Aorta (tissue), 5 donors: ENCODE data around the gene DTX2. TPM values are rescaled to one million over a fixed set of nuclear protein-coding genes. Genes with fewer than 3 reads are reported as not detected.
A peak's percentile ranks its signal among the peaks of the same experiment; 100 is the strongest.
"Not testable (repeated sequence)": the region's sequence is repeated elsewhere in the genome, so short reads cannot be mapped to it uniquely, and the experiment has no call there.

Experiments used
- ATAC-seq: fragments of 200-7000 bp; cut with Tn5 transposase; one replicate; pipeline ENCODE4 v1.9.1; 2022; ENCODE audit warnings: moderate library complexity; ENCODE audit not compliant: low FRiP score
- DNase-seq, 2 donors: peaks; one replicate each; pipeline ENCODE4 v3.0.0-alpha.2; 2020
- H3K27ac ChIP-seq, 2 donors: one replicate each; pipeline ENCODE4 v1.5.1; 2013; ENCODE audit warnings: low read length in 2 of 2, mild to moderate bottlenecking in 2 of 2, moderate library complexity in 2 of 2, control low read depth in 1 of 2, inconsistent platforms in 1 of 2, low read depth in 1 of 2
- H3K27me3 ChIP-seq, 2 donors: one replicate each; pipeline ENCODE4 v1.6.1; 2013; ENCODE audit warnings: control low read depth in 1 of 2, low read length in 1 of 2, mild to moderate bottlenecking in 1 of 2, moderate library complexity in 1 of 2; ENCODE audit not compliant: insufficient read depth in 2 of 2, control insufficient read depth in 1 of 2
- H3K36me3 ChIP-seq, 2 donors: one replicate each; pipeline ENCODE4 v1.6.1; 2013; ENCODE audit warnings: control low read depth in 1 of 2, low read length in 1 of 2, mild to moderate bottlenecking in 1 of 2; ENCODE audit not compliant: insufficient read depth in 2 of 2, control insufficient read depth in 1 of 2
- H3K4me1 ChIP-seq, 2 donors: one replicate each; pipeline ENCODE4 v1.6.1; 2013; ENCODE audit warnings: low read length in 2 of 2, control low read depth in 1 of 2, mild to moderate bottlenecking in 1 of 2, moderate library complexity in 1 of 2; ENCODE audit not compliant: insufficient read depth in 2 of 2, control insufficient read depth in 1 of 2
- H3K4me3 ChIP-seq, 2 donors: one replicate each; pipeline ENCODE4 v1.5.1; 2013; ENCODE audit warnings: low read length in 2 of 2, control low read depth in 1 of 2, mild to moderate bottlenecking in 1 of 2
- H3K9me3 ChIP-seq: one replicate; pipeline ENCODE4 v1.6.1; 2013; ENCODE audit warnings: mild to moderate bottlenecking, low read length; ENCODE audit not compliant: control insufficient read depth
- WGBS, 2 donors: extraction: QIAGEN DNeasy Blood & Tissue Kit; methylation state at CpG; one replicate each; pipeline ENCODE4 v1.1.7; 2013; 5-methylcytosine and 5-hydroxymethylcytosine counted together
- intact Hi-C, 2 donors: fragments of 100-400 bp; cut with DNase I; formaldehyde crosslinking; loops; one replicate each; pipeline versions ENCODE4 v1.14.2 to v1.15.0; 2022
- polyA plus RNA-seq, 2 donors: library from polyadenylated mRNA; stranded (reverse); fragments of 200-250 nt; gene quantifications; one replicate each; pipeline ENCODE4 v1.2.3, GENCODE V29; 2013
- total RNA-seq, 2 donors: library from RNA; stranded (reverse); fragmentation: NEBNext Ultra II Directional; extraction: Animal tissue kit (Norgen Biotek cat#: 25700); gene quantifications; one replicate each; pipeline ENCODE4 v1.2.1, GENCODE V29; 2021
- donor health status: healthy with polysubstance abuse.
- donor health status: Bipolar disorder and iron deficiency.
- donor health status: DM: no; HTN: no; CAD: no.
- donor health status: DM: no; HTN: no; CAD: no.
- donor health status: DM: yes; HTN: yes; CAD: no.

DTX2 gene
- total and polyA plus RNA-seq, 4 donors, result 10.4 to 40.9 (median 19.0) TPM

GRCh38 chr7:76531643-76532042, 70.1 kb downstream of the DTX2 start:
- H3K4me3 ChIP-seq, H3K36me3 ChIP-seq, H3K27me3 ChIP-seq, H3K27ac ChIP-seq, DNase-seq, H3K9me3 ChIP-seq, ATAC-seq, intact Hi-C loops, H3K4me1 ChIP-seq: not testable (repeated sequence)
- WGBS, 2 donors, result 85 to 86% methylated on average over 2 of the region's 2 CpGs

GRCh38 chr7:76543197-76543596, 81.7 kb downstream of the DTX2 start, which contains the start of gene SPDYE16:
Gene SPDYE16, minus strand, starts transcription at chr7:76543297. Its CDS starts 1,838 bp downstream, at chr7:76541459.
- H3K4me3 ChIP-seq, H3K4me1 ChIP-seq, H3K27ac ChIP-seq, intact Hi-C loops, ATAC-seq, DNase-seq, H3K27me3 ChIP-seq, H3K9me3 ChIP-seq, H3K36me3 ChIP-seq: not testable (repeated sequence)
- no CpG with 5 or more reads among the region's 8 CpGs for WGBS, 2 donors

GRCh38 chr7:76549025-76549854, 87.7 kb downstream of the DTX2 start:
- H3K36me3 ChIP-seq, intact Hi-C loops, H3K4me1 ChIP-seq, H3K9me3 ChIP-seq, H3K27me3 ChIP-seq: not testable (repeated sequence)
- Histone ChIP-seq H3K27ac (peak overlapping the region in 1 of 2 donors; percentile 75), H3K4me3 (peak overlapping the region; percentile 82 to 86)
- DNase-seq (peak; percentile 94), ATAC-seq (peak; percentile 100)
- 0% methylated on average over 55 to 71 of the region's 71 CpGs for WGBS, 2 donors

- H3K4me1 ChIP-seq, H3K9me3 ChIP-seq, H3K36me3 ChIP-seq, H3K27ac ChIP-seq, DNase-seq, intact Hi-C loops, H3K27me3 ChIP-seq, ATAC-seq: not testable (repeated sequence)
- peak overlapping the region; percentile 82 to 86 for H3K4me3 ChIP-seq
- 1 to 2% methylated on average over 19 of the region's 19 CpGs for WGBS, 2 donors
These were observed 88.3 kb downstream of the DTX2 start for GRCh38 chr7:76549855-76550248.

GRCh38 chr7:76551992-76552391, 90.5 kb downstream of the DTX2 start:
- H3K9me3 ChIP-seq, H3K27me3 ChIP-seq, DNase-seq, intact Hi-C loops, ATAC-seq, H3K36me3 ChIP-seq, H3K27ac ChIP-seq, H3K4me3 ChIP-seq, H3K4me1 ChIP-seq: not testable (repeated sequence)
- WGBS, 2 donors, result 85 to 89% methylated on average over 6 of the region's 6 CpGs

Other genes starting within 250 kb of the DTX2 start
- gene HSPB1, start 159.0 kb upstream of the DTX2 start, total RNA-seq, result 1,000 to 10,000 TPM; 1,225 to 2,295 TPM
- 1,000 to 10,000 TPM in 1 of 2 donors, 100 to 1,000 TPM in 1; 742 to 1,817 TPM for gene HSPB1, start 159.0 kb upstream of the DTX2 start, polyA plus RNA-seq
- 100 to 1,000 TPM; 104 to 121 TPM for gene YWHAG, start 102.7 kb upstream of the DTX2 start, total RNA-seq
- gene YWHAG, start 102.7 kb upstream of the DTX2 start, polyA plus RNA-seq, result 10 to 100 TPM; 40.0 to 58.2 TPM
- under 1 TPM; 0.33 to 0.58 TPM for gene SSC4D, start 52.0 kb upstream of the DTX2 start, total RNA-seq
- under 1 TPM in 1 of 2 donors, not detected in 1; 0.13 TPM for gene SSC4D, start 52.0 kb upstream of the DTX2 start, polyA plus RNA-seq
- 1 to 10 TPM; 1.5 to 2.0 TPM for gene ZP3, start 36.8 kb upstream of the DTX2 start, total RNA-seq
- 1 to 10 TPM in 1 of 2 donors, under 1 TPM in 1; 0.38 to 3.2 TPM for gene ZP3, start 36.8 kb upstream of the DTX2 start, polyA plus RNA-seq
- gene UPK3B, start 48.8 kb downstream of the DTX2 start, total RNA-seq, result 1 to 10 TPM; 1.6 to 1.7 TPM
- 1 to 10 TPM in 1 of 2 donors, not detected in 1; 1.3 TPM for gene UPK3B, start 48.8 kb downstream of the DTX2 start, polyA plus RNA-seq
- under 1 TPM; 0.16 to 0.48 TPM for gene SPDYE16, start 81.6 kb downstream of the DTX2 start, total RNA-seq
- under 1 TPM in 1 of 2 donors, not detected in 1; 0.61 TPM for gene SPDYE16, start 81.6 kb downstream of the DTX2 start, polyA plus RNA-seq
- gene POMZP3, start 165.6 kb downstream of the DTX2 start, total RNA-seq, result 10 to 100 TPM in 1 of 2 donors, 1 to 10 TPM in 1; 8.1 to 13.1 TPM
- gene POMZP3, start 165.6 kb downstream of the DTX2 start, polyA plus RNA-seq, result 10 to 100 TPM; 11.4 to 13.4 TPM